Fibroblast of pulmonary artery (primary cell): ENCODE data around the gene FILIP1.

Source experiments
- DNase-seq: peaks from one replicate; pipeline ENCODE4 v3.0.0-alpha.2; 2010; ENCODE audit warnings: low read depth
- H3K4me3 ChIP-seq: replicated peaks from 2 replicates; pipeline ENCODE4 v1.5.1; 2011; ENCODE audit warnings: low read depth, mild to moderate bottlenecking, control low read depth, low read length, moderate library complexity
- CTCF ChIP-seq: IDR thresholded peaks from 2 replicates; pipeline ENCODE4 v1.5.1; 2011; ENCODE audit warnings: mild to moderate bottlenecking, control low read depth, low read length, inconsistent platforms; ENCODE audit errors: missing control alignments

FILIP1 gene

DNA sequence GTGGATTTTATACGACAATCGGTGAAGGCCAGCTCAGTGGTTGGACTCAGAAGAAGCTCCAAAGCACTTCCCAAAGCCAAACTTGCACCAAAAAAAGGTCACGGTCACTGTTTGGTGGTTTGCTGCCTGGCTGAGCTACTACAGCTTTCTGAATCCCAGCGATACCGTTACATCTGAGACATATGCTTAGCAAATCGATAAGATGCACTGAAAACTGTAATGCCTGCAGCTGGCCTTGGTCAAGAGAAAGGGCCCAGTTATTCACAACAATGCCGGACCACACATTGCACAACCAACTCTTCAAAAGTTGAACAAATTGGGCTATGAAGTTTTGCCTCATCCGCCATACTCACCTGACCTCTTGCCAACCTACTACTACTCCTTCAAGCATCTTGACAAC lies 70.2 kb downstream of the FILIP1 start:
- DNase-seq, result no peak
- TF ChIP-seq CTCF, result no peak
- no peak overlapping the region for H3K4me3 ChIP-seq

DNA sequence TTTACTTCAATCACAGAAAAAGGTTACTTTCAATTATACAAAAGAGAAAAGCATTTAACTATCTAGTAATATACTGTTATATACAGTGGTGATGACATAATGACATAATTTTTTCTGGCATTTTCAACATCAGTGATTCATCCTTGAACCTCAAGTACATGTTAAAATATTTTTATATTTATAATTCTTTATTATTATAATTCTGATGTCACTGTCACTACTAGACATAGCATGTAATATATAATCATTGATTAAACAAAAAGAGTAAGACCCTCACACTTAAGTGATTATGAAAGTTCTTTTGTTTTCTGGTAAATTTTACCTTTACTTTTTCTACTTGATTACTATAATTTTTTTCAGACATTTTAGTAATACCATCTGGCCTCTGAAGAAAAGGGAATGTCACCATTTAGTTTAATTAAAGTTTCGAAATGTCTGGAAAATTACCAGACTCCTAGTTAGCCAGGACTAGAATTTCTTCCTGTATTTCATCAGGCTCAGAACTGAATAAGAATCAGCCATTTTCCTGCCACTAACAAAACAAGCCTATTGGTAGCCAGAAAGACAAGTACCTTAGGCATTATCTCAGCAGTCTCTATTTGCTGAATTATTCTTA lies 71.5 kb downstream of the FILIP1 start:
- peak; percentile 51 for DNase-seq
- no peak for TF ChIP-seq CTCF
- no peak overlapping the region for H3K4me3 ChIP-seq

GRCh38 chr6:75421316-75422023 lies 72.1 kb downstream of the FILIP1 start:
- no peak for TF ChIP-seq CTCF
- no peak for DNase-seq
- H3K4me3 ChIP-seq, result no peak overlapping the region

GRCh38 chr6:75419980-75420379 lies 73.6 kb downstream of the FILIP1 start:
- TF ChIP-seq CTCF, result no peak
- H3K4me3 ChIP-seq, result no peak overlapping the region
- no peak for DNase-seq

DNA sequence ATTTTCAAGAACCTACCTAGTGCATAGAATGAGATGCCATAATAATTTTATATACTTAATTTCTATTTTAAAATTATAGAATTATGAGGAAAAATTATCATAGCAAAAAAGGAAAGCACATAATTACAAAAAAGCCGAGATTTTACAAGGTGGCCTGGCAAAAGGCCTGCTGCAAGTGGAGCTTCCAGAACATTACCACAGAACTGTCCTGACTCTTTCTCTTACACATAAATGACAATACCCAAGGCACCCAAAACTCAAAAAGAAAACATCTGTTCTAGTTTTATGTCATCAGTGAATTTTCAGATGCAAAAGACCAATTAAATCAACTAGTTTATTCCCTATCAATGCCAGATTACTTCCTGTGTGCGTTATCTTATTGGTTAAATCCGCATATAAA lies 74.2 kb downstream of the FILIP1 start:
- DNase-seq, result no peak
- H3K4me3 ChIP-seq, result no peak overlapping the region
- no peak for TF ChIP-seq CTCF

- peak; percentile 50 for DNase-seq
- no peak overlapping the region for H3K4me3 ChIP-seq
- TF ChIP-seq CTCF, result no peak
Observed at GRCh38 chr6:75418233-75418632, 75.4 kb downstream of the FILIP1 start.

GRCh38 chr6:75416443-75416842 lies 77.2 kb downstream of the FILIP1 start:
- DNase-seq, result no peak
- no peak for TF ChIP-seq CTCF
- H3K4me3 ChIP-seq, result no peak overlapping the region
